ENCODE measurements around the gene AHNAK.
"Not testable (repeated sequence)": the region's sequence is repeated elsewhere in the genome, so short reads cannot be mapped to it uniquely, and the experiment has no call there.

The AHNAK gene

GRCh38 chr11:62452839-62453468 lies 93.7 kb downstream of the AHNAK start:
- DNase-seq: no peak

DNA sequence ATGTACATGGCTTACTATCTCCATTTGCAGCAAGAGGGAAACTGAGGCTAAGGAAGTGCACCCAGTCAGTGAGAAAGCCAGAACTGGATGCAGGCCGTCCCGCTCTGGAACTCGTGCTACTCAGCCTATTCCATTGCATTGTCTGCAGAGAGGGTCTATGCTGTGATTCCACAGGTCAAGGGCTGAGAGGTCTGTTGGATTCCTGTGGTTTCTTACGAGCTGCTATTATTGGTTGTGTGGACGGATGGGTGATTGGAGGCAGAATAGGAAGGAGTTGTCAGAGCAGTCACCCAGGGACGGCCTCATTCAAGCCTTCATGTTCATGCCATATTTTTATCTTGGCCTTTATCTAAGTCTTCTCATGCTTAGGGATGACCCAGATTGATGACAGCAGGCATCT lies 94.3 kb downstream of the AHNAK start:
- no peak for DNase-seq

GRCh38 chr11:62451241-62451621 lies 95.4 kb downstream of the AHNAK start:
- DNase-seq: no peak

GRCh38 chr11:62450543-62451240 lies 95.9 kb downstream of the AHNAK start:
- DNase-seq: no peak

DNA sequence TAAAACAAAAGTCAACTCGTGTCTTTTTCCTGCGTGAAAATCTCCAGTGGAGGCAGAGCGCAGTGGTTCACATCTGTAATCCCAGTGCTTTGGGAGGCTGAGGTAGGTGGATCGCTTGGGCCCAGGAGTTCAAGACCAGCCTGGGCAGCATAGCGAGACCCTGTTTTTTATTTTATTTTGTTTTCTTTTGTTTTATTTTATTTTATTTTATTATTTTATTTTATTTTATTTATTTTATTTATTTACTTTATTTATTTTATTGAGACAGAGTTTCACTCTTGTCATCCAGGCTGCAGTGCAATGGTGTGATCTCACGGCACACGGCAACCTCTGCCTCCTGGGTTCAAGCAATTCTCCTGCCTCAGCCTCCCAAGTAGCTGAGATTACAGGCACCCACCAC lies 96.7 kb downstream of the AHNAK start:
- DNase-seq: not testable (repeated sequence)

GRCh38 chr11:62449451-62449851 lies 97.2 kb downstream of the AHNAK start:
- DNase-seq: no peak

DNA sequence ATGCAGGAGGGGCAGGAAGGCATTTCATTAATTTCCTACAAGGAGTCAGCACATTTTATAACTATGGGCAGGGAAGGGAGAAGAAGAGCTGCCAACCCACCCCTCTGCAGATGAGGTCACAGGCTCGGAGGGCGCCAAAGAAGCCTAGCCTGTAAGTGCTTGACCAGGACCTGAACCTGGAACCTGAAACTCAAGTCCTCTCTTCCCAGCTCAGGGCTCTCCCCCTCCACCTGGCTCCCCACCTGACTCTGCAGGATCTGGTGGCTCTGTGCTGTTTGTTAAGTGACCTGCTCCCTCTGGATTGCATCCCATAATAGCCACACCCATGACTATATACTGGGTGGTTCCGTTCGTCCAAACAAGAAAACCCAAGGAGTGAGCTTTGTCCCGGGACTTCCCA lies 100.5 kb downstream of the AHNAK start:
- DNase-seq: no peak

- no peak for DNase-seq
These were observed 101.3 kb downstream of the AHNAK start for GRCh38 chr11:62445314-62445740.

- no peak for DNase-seq
These were observed 101.8 kb downstream of the AHNAK start for GRCh38 chr11:62444835-62445234.

DNA sequence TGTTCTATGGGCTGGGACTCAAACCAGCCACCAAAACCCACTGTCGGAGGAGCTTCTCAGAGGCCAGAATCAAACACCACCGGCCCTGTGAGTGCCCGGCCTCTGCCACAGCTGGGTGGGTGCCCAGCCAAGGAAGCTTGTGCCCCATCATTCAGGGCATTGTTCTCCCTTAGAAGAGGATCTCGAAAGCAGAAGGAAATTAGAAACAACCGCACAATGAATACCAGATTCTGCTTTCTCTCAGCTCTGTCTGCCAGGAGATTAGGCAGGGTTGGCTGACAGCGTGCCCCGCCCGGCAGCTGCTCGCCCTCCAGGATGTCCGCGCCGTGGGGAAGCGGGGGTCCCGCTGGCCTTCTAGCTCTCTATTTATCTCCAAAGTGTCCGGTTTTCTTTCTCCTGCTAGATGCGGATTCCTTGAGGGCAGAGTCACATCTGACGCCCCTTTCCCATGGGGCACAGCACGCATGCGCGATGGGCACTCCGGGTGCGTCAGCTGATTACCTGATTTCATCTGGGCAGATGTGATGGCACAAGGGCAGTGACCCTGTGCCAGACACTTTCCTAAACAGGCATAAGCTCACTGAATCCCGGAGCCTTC lies 102.3 kb downstream of the AHNAK start:
- peak; percentile 20 for DNase-seq

DNA sequence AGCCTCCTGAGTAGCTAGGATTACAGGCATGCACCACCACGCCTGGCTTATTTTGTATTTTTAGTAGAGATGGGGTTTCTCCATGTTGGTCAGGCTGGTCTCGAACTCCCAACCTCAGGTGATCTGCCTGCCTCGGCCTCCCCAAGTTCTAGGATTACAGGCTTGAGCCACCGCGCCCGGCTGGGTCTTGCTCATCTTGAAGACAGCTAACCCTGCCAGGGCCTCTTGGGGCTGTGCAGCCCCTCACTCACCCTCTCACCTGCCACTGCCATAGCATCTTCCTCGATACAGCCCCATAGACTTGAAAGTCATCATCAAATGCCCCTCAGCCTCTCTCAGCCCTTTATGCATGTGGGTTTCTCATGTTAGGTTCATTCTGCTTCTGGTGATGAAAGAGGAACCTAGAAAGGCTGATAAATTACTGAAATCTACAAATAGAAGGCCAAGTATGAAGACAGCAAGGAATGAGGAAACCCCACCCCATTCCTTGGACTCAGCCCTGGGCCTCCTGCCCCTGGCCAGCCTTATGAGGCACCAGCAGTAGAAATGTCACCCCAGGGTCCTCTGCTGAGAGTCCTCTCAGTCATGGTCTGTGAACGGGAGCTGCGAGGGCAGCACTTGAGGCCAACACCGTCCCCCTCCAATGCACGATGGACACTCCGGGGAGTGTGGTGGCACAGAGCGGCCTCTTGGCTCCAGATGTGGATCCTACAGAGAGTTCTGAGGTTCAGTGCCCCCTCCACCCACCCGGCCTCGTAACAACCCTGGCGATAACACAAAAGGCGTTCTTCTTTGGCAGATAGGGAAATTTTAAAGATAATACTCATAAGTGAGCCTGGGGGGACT lies 103.0 kb downstream of the AHNAK start:
- DNase-seq: no peak

- DNase-seq: no peak
These were observed 106.6 kb downstream of the AHNAK start for GRCh38 chr11:62439785-62440602.

DNA sequence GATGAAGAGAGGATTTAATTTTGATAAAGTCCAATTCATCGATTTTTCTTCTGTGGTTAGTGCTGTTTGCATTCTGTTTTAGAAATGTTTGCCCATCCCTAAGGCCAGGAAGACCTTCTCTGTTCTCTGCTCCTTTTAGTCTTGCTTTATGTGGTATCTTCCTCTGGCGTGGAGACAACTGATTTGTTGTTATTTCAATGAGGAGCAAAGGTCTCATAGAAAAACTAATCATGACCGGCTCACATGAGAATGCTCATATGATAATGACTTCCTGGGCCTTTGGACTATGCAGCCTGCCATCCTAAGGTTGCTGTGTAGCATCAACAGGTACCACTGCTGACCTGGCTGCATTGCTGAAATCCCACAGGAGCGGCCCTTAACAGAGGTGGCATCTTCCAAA lies 108.0 kb downstream of the AHNAK start:
- no peak for DNase-seq

DNA sequence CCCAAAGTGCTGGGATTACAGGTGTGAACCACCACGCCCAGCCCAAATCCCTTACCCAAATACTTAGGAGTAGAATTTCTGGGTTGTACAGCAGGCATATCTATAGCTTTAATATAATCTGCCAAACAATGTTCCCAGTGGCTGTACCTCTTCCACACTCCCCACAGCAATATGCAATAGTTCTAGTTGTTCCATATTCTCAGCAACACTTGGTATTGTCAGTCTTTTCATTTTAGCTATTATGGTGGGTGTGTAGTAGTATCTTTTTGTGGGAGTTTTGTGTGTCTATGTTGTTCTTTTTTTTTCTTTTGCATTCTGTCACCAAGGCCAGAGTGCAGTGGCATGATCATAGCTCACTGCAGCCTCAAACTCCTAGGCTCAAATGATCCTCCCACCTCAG lies 109.0 kb downstream of the AHNAK start:
- DNase-seq: no peak

- DNase-seq: no peak
These were observed 110.6 kb downstream of the AHNAK start for GRCh38 chr11:62435846-62436660.

GRCh38 chr11:62433904-62434276 lies 112.7 kb downstream of the AHNAK start:
- no peak for DNase-seq

GRCh38 chr11:62433141-62433903 lies 113.3 kb downstream of the AHNAK start:
- DNase-seq: no peak

- no peak for DNase-seq
These were observed 113.9 kb downstream of the AHNAK start for GRCh38 chr11:62432695-62433094.

DNA sequence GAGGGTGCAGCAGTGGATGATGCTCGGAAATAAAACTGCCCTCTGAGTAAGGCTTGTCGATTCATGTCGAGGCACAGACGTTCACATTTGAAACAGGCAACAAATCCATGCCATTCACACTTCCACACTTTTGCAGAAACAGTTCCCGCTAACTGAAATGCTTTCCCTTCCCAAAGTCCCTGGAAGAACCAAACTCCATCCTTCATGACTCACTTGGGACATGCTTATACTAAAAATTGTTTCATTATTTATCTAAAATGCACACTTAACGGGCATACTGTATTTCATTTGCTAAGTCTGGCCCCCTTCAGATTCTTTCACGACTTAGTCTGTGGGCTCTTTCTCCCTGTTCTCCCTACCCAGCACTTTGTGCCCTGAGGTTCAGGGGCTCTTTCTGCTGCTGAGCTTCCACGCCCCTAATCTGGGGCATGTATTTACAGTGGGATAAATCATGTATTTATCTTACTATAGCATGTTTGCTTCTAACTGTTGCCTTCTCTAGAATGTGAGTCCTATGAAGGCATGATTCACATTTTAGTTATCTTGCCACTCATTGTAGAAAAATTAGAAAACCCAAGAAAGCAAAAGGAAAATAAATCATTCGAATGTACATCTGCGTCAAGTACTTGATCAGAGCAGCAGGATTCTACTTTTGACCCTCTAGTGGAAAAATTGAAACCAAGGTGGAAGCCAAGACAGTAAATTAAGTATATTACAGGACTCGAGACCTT lies 115.3 kb downstream of the AHNAK start:
- DNase-seq: no peak

- DNase-seq: no peak
These were observed 116.2 kb downstream of the AHNAK start for GRCh38 chr11:62430425-62430824.
